Upper lobe of right lung (tissue), 1 donor: ENCODE results near the gene PRKCE. TPM values are rescaled to one million over a fixed set of nuclear protein-coding genes. Genes with fewer than 3 reads are reported as not detected.

Experiments used
- ATAC-seq: fragments of 200-7000 bp; cut with Tn5 transposase; one replicate; pipeline ENCODE4 v1.9.1; 2020; ENCODE audit warnings: mild to moderate bottlenecking, moderate library complexity
- DNase-seq: peaks from one replicate; pipeline ENCODE4 v3.0.0-alpha.2; 2020
- H3K27ac ChIP-seq: fragments of 200-600 bp; one replicate; pipeline ENCODE4 v1.8.0; 2022
- H3K27me3 ChIP-seq: fragments of 200-600 bp; one replicate; pipeline ENCODE4 v1.8.0; 2022; ENCODE audit warnings: mild to moderate bottlenecking
- H3K36me3 ChIP-seq: fragments of 200-600 bp; one replicate; pipeline ENCODE4 v1.8.0; 2022
- H3K4me1 ChIP-seq: fragments of 200-600 bp; one replicate; pipeline ENCODE4 v1.8.0; 2022
- H3K4me3 ChIP-seq: fragments of 200-600 bp; one replicate; pipeline ENCODE4 v1.8.0; 2022; ENCODE audit warnings: mild to moderate bottlenecking
- H3K9me3 ChIP-seq: fragments of 200-600 bp; one replicate; pipeline ENCODE4 v1.8.0; 2022
- CTCF ChIP-seq: fragments of 200-600 bp; IDR thresholded peaks from one replicate; pipeline ENCODE4 v1.8.0; 2022; ENCODE audit warnings: antibody characterized with exemption
- intact Hi-C: fragments of 100-400 bp; cut with DNase I; formaldehyde crosslinking; loops from one replicate; pipeline ENCODE4 v1.11.0; 2022
- total RNA-seq: library from RNA; stranded (reverse); fragmentation: NEBNext Ultra II Directional; extraction: Animal tissue kit (Norgen Biotek cat#: 25700); gene quantifications from one replicate; pipeline ENCODE4 v1.2.1, GENCODE V29; 2021
- donor health status: DM: no; HTN: yes; CAD: no; lungs with severe emphysema.

PRKCE gene
- total RNA-seq, 1 donor from 2014 or later = 65.6 TPM

GRCh38 chr2:46187112-46187618 is 535.7 kb downstream of the PRKCE start:
- H3K4me3 ChIP-seq = peak overlapping the region; percentile 14
- H3K4me1 ChIP-seq = peaks cover 15% of the 10 kb centered on the region
- DNase-seq (no peak), ATAC-seq (peak; percentile 40)
- no peak for TF ChIP-seq CTCF
- H3K36me3 ChIP-seq = peaks cover 4% of the 10 kb centered on the region
- peak overlapping the region; percentile 80 for H3K27ac ChIP-seq
- intact Hi-C loops = no loop called here
- H3K27me3 ChIP-seq = no peaks in the 10 kb centered on the region
- H3K9me3 ChIP-seq = no peaks in the 10 kb centered on the region

GRCh38 chr2:46188041-46188716 is 536.7 kb downstream of the PRKCE start:
- intact Hi-C loops = no loop called here
- H3K4me1 ChIP-seq = peaks cover 15% of the 10 kb centered on the region
- peak overlapping the region; percentile 31 for H3K27ac ChIP-seq
- H3K27me3 ChIP-seq = no peaks in the 10 kb centered on the region
- H3K9me3 ChIP-seq = no peaks in the 10 kb centered on the region
- no peak for TF ChIP-seq CTCF
- ATAC-seq (peak; percentile 78), DNase-seq (no peak)
- H3K4me3 ChIP-seq = no peak overlapping the region
- peaks cover 4% of the 10 kb centered on the region for H3K36me3 ChIP-seq

- no peak for DNase-seq
- intact Hi-C loops = no loop called here
- Histone ChIP-seq H3K27me3 (no peaks in the 10 kb centered on the region), H3K9me3 (no peaks in the 10 kb centered on the region), H3K36me3 (no peaks in the 10 kb centered on the region), H3K4me1 (peaks cover 7% of the 10 kb centered on the region), H3K27ac (no peak overlapping the region), H3K4me3 (no peak overlapping the region)
- no peak for ATAC-seq
- TF ChIP-seq CTCF = no peak
Measured at GRCh38 chr2:46193356-46193755, 541.9 kb downstream of the PRKCE start.

DNA sequence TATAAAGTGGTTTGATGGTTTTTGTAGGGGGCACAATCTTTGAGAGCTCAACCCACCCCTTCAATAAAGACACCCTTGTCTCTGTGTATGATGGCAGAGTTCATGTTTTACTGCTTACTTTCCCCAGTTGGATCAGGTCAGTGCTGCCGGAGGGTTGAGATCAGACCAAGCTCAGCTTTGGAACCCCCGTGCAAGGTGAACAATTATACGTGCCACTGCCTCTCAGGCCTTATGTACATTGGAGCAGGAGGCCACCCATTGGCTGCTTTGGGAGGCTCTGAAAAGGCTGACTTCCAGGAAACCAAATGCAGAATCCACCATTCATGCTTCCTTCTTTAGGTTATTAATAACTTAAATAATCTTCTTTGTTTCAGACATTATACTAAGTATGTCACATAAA is 542.4 kb downstream of the PRKCE start:
- Histone ChIP-seq H3K27ac (no peak overlapping the region), H3K9me3 (no peaks in the 10 kb centered on the region), H3K36me3 (no peaks in the 10 kb centered on the region), H3K4me1 (peaks cover 10% of the 10 kb centered on the region), H3K4me3 (no peak overlapping the region), H3K27me3 (no peaks in the 10 kb centered on the region)
- TF ChIP-seq CTCF = no peak
- DNase-seq (no peak), ATAC-seq (no peak)
- intact Hi-C loops = no loop called here

GRCh38 chr2:46194856-46195255 is 543.4 kb downstream of the PRKCE start:
- no peak overlapping the region for H3K4me3 ChIP-seq
- H3K27me3 ChIP-seq = no peaks in the 10 kb centered on the region
- H3K27ac ChIP-seq = no peak overlapping the region
- no peaks in the 10 kb centered on the region for H3K9me3 ChIP-seq
- H3K36me3 ChIP-seq = no peaks in the 10 kb centered on the region
- ATAC-seq (peak; percentile 13), DNase-seq (no peak)
- H3K4me1 ChIP-seq = peaks cover 14% of the 10 kb centered on the region
- TF ChIP-seq CTCF = no peak
- intact Hi-C loops = no loop called here
